SU-DHL-6 (cell line): ENCODE results near the gene LRP4.

Experiments used
- H2AFZ ChIP-seq: fragments of 200-600 bp; sonication (generic); 2 replicates; pipeline ENCODE4 v1.6.1; 2014; ENCODE audit warnings: low read depth, mild to moderate bottlenecking, moderate library complexity, mixed read lengths, antibody characterized with exemption, low read length; ENCODE audit not compliant: severe bottlenecking
- H3F3A ChIP-seq: fragments of 200-600 bp; shearing (Covaris generic); 2 replicates; pipeline ENCODE4 v1.6.0; 2016; ENCODE audit warnings: antibody characterized with exemption, mild to moderate bottlenecking; ENCODE audit not compliant: insufficient read depth
- H3K27ac ChIP-seq: fragments of 200-600 bp; sonication (generic); 2 replicates; pipeline ENCODE4 v1.5.1; 2016; ENCODE audit warnings: low read depth, mild to moderate bottlenecking, low read length, moderate library complexity, mixed read lengths
- H3K27me3 ChIP-seq: fragments of 200-600 bp; sonication (generic), shearing (Covaris generic); 2 replicates; pipeline ENCODE4 v1.6.0; 2014; ENCODE audit warnings: mild to moderate bottlenecking, low read length
- H3K36me3 ChIP-seq: fragments of 200-600 bp; sonication (generic); 2 replicates; pipeline ENCODE4 v1.6.1; 2014; ENCODE audit warnings: mild to moderate bottlenecking, low read length, mixed read lengths
- H3K4me2 ChIP-seq: fragments of 300-600, 200-600 bp; shearing (Covaris generic), sonication (generic); 2 replicates; pipeline ENCODE4 v1.6.0; 2014; ENCODE audit warnings: low read length, low read depth, mild to moderate bottlenecking; ENCODE audit not compliant: poor library complexity, severe bottlenecking
- H3K4me3 ChIP-seq: fragments of 200-600 bp; sonication (generic); 2 replicates; pipeline ENCODE4 v1.5.1; 2014; ENCODE audit warnings: antibody characterized with exemption, low read length, mild to moderate bottlenecking, mixed read lengths; ENCODE audit not compliant: insufficient read depth, poor library complexity, severe bottlenecking
- H3K79me2 ChIP-seq: fragments of 200-600 bp; sonication (generic); 2 replicates; pipeline ENCODE4 v1.6.1; 2014; ENCODE audit warnings: mild to moderate bottlenecking, low read length, moderate library complexity; ENCODE audit not compliant: insufficient read depth
- H3K9ac ChIP-seq: fragments of 200-600 bp; sonication (generic); 2 replicates; pipeline ENCODE4 v1.7.0; 2014; ENCODE audit warnings: mild to moderate bottlenecking, low read length
- H3K9me2 ChIP-seq: fragments of 200-600 bp; sonication (generic); replicated peaks from 2 replicates; pipeline ENCODE4 v1.6.1; 2014; ENCODE audit warnings: low read length; ENCODE audit not compliant: insufficient read depth
- H3K9me3 ChIP-seq: fragments of 200-600 bp; sonication (generic); 2 replicates; pipeline ENCODE4 v1.6.1; 2014; ENCODE audit warnings: low read length, mixed read lengths; ENCODE audit not compliant: insufficient read depth
- H4K20me1 ChIP-seq: fragments of 200-600 bp; sonication (generic); 2 replicates; pipeline ENCODE4 v1.6.1; 2014; ENCODE audit warnings: low read depth, mild to moderate bottlenecking, antibody characterized with exemption, low read length, moderate library complexity, mixed read lengths
- CTCF ChIP-seq: fragments of 200-600 bp; sonication (generic); IDR thresholded peaks from one replicate; pipeline ENCODE4 v1.5.1; 2017; ENCODE audit warnings: antibody characterized with exemption, mild to moderate bottlenecking, low read length, moderate library complexity; ENCODE audit not compliant: insufficient read depth, poor library complexity, severe bottlenecking
- EZH2phosphoT487 ChIP-seq: fragments of 200-600 bp; sonication (generic), shearing (Covaris generic); conservative IDR thresholded peaks from 2 replicates; pipeline ENCODE4 v1.6.1; 2018; ENCODE audit warnings: mild to moderate bottlenecking, antibody characterized with exemption, low read length, moderate library complexity, mixed read lengths

LRP4 gene

GRCh38 chr11:46845440-46845739 lies 73.0 kb downstream of the LRP4 start:
- H4K20me1 ChIP-seq, result no peaks in the 10 kb centered on the region
- peak overlapping the region; percentile 82 for H3K4me2 ChIP-seq
- H3K36me3 ChIP-seq, result no peaks in the 10 kb centered on the region
- H3K27me3 ChIP-seq, result no peaks in the 10 kb centered on the region
- no peak for TF ChIP-seq CTCF
- TF ChIP-seq EZH2phosphoT487, result no peak
- peak overlapping the region; percentile 61 for H3K27ac ChIP-seq
- H3K9me3 ChIP-seq, result no peaks in the 10 kb centered on the region
- H3K9me2 ChIP-seq, result no peaks in the 10 kb centered on the region
- no peak overlapping the region for H2AFZ ChIP-seq
- peak overlapping the region; percentile 58 for H3K4me3 ChIP-seq
- H3K79me2 ChIP-seq, result peaks cover 54% of the 10 kb centered on the region
- peak overlapping the region; percentile 61 for H3K9ac ChIP-seq
- no peaks in the 10 kb centered on the region for H3F3A ChIP-seq

GRCh38 chr11:46840116-46840515 lies 78.2 kb downstream of the LRP4 start:
- Histone ChIP-seq H3K9me2 (no peaks in the 10 kb centered on the region), H3K27ac (no peak overlapping the region), H4K20me1 (peaks cover 24% of the 10 kb centered on the region; the same call in 1 of the 2 replicates), H3K27me3 (no peaks in the 10 kb centered on the region), H3K36me3 (no peaks in the 10 kb centered on the region), H3K9ac (no peak overlapping the region), H3K9me3 (no peaks in the 10 kb centered on the region), H3F3A (no peaks in the 10 kb centered on the region), H3K4me2 (no peak overlapping the region), H2AFZ (no peak overlapping the region), H3K79me2 (peaks cover 100% of the 10 kb centered on the region), H3K4me3 (no peak overlapping the region)
- TF ChIP-seq EZH2phosphoT487 (no peak), CTCF (no peak)

- TF ChIP-seq CTCF (no peak), EZH2phosphoT487 (no peak)
- no peak overlapping the region for H3K9ac ChIP-seq
- H4K20me1 ChIP-seq, result peaks cover 25% of the 10 kb centered on the region; the same call in 1 of the 2 replicates
- no peaks in the 10 kb centered on the region for H3K36me3 ChIP-seq
- no peak overlapping the region for H3K4me2 ChIP-seq
- H3K4me3 ChIP-seq, result no peak overlapping the region
- H3F3A ChIP-seq, result no peaks in the 10 kb centered on the region; the same call in 1 of the 2 replicates
- H3K9me2 ChIP-seq, result no peaks in the 10 kb centered on the region
- H3K9me3 ChIP-seq, result no peaks in the 10 kb centered on the region
- no peak overlapping the region for H2AFZ ChIP-seq
- H3K79me2 ChIP-seq, result peaks cover 99% of the 10 kb centered on the region
- H3K27me3 ChIP-seq, result no peaks in the 10 kb centered on the region
- H3K27ac ChIP-seq, result no peak overlapping the region
Measured at GRCh38 chr11:46838501-46838900, 79.8 kb downstream of the LRP4 start.

- H3K27ac ChIP-seq, result no peak overlapping the region
- no peaks in the 10 kb centered on the region for H3K36me3 ChIP-seq
- peaks cover 28% of the 10 kb centered on the region; the same call in 1 of the 2 replicates for H4K20me1 ChIP-seq
Measured at GRCh38 chr11:46837860-46838259, 80.5 kb downstream of the LRP4 start.

More at GRCh38 chr11:46837860-46838259, 80.5 kb downstream of the LRP4 start:
- Histone ChIP-seq H3K4me2 (no peak overlapping the region), H3K4me3 (no peak overlapping the region), H3K9ac (no peak overlapping the region), H3F3A (peaks cover 3% of the 10 kb centered on the region; the same call in 1 of the 2 replicates), H3K27me3 (no peaks in the 10 kb centered on the region), H3K79me2 (peaks cover 96% of the 10 kb centered on the region), H3K9me3 (no peaks in the 10 kb centered on the region), H2AFZ (no peak overlapping the region), H3K9me2 (no peaks in the 10 kb centered on the region)
- TF ChIP-seq CTCF (no peak), EZH2phosphoT487 (no peak)
